Mesodermal cell (in vitro differentiated cells): Measurements from ENCODE around the gene TCHHL1.

Experiments used
- H3K27ac ChIP-seq: 2 replicates; pipeline ENCODE4 v1.7.0; 2013; ENCODE audit warnings: mild to moderate bottlenecking, low read depth, low read length, moderate library complexity; ENCODE audit not compliant: severe bottlenecking
- H3K36me3 ChIP-seq: 2 replicates; pipeline ENCODE4 v1.7.1; 2013; ENCODE audit warnings: mild to moderate bottlenecking, low read length, moderate library complexity; ENCODE audit not compliant: control insufficient read depth, insufficient read depth
- H3K4me1 ChIP-seq: one replicate; pipeline ENCODE4 v1.7.1; 2013; ENCODE audit warnings: mild to moderate bottlenecking, low read length; ENCODE audit not compliant: insufficient read depth, control insufficient read depth, poor library complexity, severe bottlenecking
- H3K4me3 ChIP-seq: 2 replicates; pipeline ENCODE4 v1.7.0; 2013; ENCODE audit warnings: low read length, control low read depth, mild to moderate bottlenecking; ENCODE audit not compliant: insufficient read depth, poor library complexity, severe bottlenecking; ENCODE audit errors: extremely low read depth
- H3K9me3 ChIP-seq: 2 replicates; pipeline ENCODE4 v1.7.1; 2013; ENCODE audit warnings: mild to moderate bottlenecking, low read length, moderate library complexity; ENCODE audit not compliant: control insufficient read depth
- WGBS, 2 experiments: methylation state at CpG; one replicate each; pipeline ENCODE4 v1.1.5; 2013; ENCODE audit warnings: missing lambda C conversion rate in 2 of 2; ENCODE audit not compliant: insufficient coverage in 2 of 2; 5-methylcytosine and 5-hydroxymethylcytosine counted together

TCHHL1 gene

DNA sequence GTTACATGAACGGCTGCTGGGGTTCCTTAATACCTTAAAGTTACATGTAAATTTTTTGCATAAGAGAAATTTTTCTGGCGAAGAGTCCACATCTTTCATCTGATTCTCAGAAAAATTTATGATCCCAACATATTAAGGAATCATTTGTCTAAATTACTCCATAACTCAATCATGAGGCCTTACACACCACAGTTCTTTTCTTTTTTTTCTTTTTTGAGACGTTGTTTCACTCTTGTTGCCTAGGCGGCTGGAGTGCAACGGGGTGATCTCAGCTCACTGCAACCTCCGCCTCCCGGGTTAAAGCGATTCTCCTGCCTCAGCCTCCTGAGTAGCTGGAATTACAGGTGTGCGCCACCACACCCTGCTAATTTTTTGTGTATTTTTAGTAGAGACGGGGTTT lies 50.0 kb downstream of the TCHHL1 start:
- 90 to 95% methylated on average over 7 to 8 of the region's 10 CpGs for WGBS, 2 experiments
- Histone ChIP-seq H3K27ac (no peak overlapping the region), H3K4me1 (peaks cover 4% of the 10 kb centered on the region), H3K36me3 (peaks cover 5% of the 10 kb centered on the region), H3K9me3 (no peaks in the 10 kb centered on the region), H3K4me3 (no peak overlapping the region)

DNA sequence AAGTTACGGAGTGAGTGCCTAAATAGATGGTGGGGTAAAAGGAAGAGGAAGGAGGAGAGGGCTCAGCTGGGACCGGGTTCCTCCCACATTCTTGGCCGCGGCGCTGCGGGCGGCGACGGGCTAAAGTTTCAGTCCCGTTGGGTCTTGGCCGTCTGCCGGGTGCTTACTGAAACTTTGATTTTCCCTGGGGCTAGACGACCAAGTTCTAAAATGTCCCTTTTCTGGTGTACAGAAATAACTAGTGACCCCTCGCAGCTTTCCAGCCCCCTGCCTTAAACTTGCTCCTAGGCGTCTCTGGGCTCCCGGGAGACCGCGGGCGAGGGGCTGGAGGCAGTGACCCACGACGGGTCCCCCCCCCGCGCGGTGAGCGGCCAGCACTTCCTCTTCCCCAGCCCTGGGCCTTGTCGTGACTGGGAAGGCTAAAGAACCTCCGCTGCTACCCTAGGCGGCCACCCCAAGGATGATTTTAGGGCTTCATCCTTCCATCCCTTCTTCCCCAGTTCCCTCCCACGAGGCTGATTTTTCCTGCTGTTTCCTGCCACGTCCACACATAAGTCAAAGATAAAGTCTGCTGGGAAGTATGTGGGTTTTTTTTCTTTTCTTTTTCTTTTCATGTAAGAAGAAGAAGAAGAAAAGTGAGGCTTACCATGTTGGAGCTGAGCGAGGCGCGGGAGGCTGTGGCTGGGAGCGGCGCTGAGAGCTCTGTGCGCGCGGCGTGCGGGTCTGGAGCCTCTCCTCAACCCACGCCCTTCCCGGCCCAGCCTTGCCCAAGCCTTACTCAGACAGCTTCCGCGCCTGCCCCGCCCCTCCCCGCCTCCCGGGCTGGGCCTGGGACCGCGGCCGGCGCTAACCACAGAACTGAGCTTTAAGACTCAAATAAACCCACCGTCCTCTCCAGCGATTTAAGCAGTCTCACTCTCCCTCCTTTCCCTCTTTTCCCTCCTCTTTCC lies 52.3 kb downstream of the TCHHL1 start, which contains the start of gene S100A11:
Gene S100A11 (minus strand): TSS at position 738 of the 950 bp plus-strand sequence. CDS start 89 bp downstream, at position 649.
- Histone ChIP-seq H3K4me1 (peaks cover 4% of the 10 kb centered on the region), H3K36me3 (peaks cover 28% of the 10 kb centered on the region), H3K4me3 (peak within 1 kb of the TSS; percentile 94), H3K27ac (peak within 1 kb of the TSS; percentile 91), H3K9me3 (no peaks in the 10 kb centered on the region)
- 0 to 1% methylated on average over 39 to 47 of the region's 53 CpGs for WGBS, 2 experiments

DNA sequence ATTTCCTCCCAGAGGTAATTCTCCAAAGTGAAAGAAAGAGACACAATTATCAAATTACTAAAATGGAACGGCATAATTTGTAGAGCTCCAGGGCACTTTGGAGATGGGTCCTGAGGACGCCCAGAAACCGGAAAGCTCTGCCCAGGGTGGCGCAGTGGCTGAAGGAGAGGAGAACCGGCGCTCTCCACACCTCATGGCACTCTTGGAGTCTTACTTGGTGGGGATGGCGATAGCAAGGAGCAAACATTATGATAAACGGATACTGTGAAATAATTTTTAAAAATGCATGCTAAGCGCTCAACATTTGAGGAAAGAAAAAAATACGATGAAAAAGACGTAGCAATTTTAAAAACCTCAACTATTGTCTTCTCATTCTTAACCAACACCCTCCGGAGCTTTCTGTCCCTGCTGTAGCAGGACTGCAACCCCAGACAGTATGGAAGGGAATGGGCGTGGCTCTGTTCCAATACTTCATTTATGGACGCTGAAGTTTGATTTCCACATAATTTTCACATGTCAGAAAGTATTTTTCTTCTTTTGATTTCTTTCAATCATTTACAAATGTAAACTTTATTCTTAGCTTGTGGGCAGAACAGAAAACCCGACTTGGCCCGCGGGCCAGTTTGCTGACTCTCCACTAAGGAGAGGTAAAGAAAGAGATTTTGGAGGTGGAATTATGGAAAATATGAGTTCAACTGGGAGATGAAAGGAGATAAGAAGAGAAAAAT lies 53.2 kb downstream of the TCHHL1 start:
- H3K27ac ChIP-seq, result peak overlapping the region; percentile 91
- peaks cover 4% of the 10 kb centered on the region for H3K4me1 ChIP-seq
- 2 to 5% methylated on average over 6 to 7 of the region's 17 CpGs for WGBS, 2 experiments
- peak overlapping the region; percentile 94 for H3K4me3 ChIP-seq
- H3K9me3 ChIP-seq, result no peaks in the 10 kb centered on the region
- peaks cover 37% of the 10 kb centered on the region for H3K36me3 ChIP-seq

DNA sequence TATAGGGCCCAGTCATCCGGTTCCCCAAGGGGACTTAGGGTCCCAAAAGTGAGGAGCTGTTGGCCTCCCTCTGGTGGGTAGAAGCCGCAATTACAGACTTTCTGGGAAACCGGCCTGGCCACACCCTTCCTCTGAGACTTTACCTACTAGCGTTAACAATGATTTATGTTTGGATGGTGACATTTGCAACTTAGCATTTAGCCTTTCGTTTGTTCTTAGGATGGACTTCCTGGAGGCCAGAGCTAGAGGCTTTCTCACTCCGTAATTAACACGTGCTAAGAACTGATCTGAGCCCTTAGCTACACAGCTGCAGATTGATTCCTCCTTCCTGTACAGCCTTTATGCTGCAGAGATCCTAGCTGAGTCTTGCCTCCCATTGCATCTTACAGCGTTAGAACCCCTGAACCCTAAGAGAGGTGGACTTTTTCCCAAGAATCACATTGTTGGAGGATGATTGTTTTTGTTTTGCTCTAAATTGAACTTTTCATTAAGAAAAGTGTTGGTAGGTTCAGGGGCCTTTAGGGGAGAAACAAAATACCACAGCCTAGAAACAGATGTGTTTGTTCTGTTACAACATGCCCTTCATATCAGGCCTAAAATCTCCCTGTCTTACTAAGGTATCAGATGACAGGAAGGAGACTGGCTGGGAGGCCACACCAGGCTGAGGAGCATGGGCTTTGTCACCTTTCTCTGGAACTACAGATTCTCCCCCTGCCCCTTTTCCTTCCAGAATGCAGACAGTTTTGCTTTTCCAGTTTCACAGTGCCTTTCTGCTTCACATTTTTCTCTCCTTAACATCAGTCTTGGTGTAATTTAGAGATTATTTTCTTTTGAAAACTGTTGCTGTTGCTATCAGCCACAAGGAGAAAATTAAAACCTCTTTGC lies 54.0 kb downstream of the TCHHL1 start:
- H3K9me3 ChIP-seq, result no peaks in the 10 kb centered on the region
- 0 to 8% methylated on average over 4 of the region's 8 CpGs for WGBS, 2 experiments
- peaks cover 4% of the 10 kb centered on the region for H3K4me1 ChIP-seq
- peak overlapping the region; percentile 94 for H3K4me3 ChIP-seq
- H3K27ac ChIP-seq, result peak overlapping the region; percentile 91
- peaks cover 42% of the 10 kb centered on the region for H3K36me3 ChIP-seq

DNA sequence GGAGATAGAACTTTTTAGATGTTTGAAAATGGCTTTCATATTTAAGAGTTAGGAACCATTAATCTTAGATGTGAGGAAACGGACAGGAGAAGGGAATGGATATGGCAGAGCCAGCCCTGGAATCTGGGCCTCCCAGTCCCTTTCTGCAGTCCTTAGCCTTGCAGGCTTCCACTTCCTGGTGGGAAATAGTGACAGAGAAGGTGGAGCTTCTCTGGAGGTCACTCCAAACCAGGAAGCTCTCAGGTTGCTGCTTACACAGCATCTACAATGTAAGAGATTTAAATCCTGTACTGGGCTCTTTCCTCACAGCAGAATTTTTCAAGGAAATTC lies 54.6 kb downstream of the TCHHL1 start:
- WGBS, 2 experiments, result 43 to 71% methylated on average over 1 of the region's 1 CpG
- Histone ChIP-seq H3K9me3 (no peaks in the 10 kb centered on the region), H3K27ac (peak overlapping the region; percentile 91), H3K36me3 (peaks cover 42% of the 10 kb centered on the region), H3K4me1 (peaks cover 7% of the 10 kb centered on the region), H3K4me3 (peak overlapping the region; percentile 94)
